Mucosa of gallbladder (tissue), 1 donor: Measurements from ENCODE around the gene PPP2R3C. TPM values are rescaled to one million over a fixed set of nuclear protein-coding genes. Genes with fewer than 3 reads are reported as not detected.
"Not testable (repeated sequence)": the region's sequence is repeated elsewhere in the genome, so short reads cannot be mapped to it uniquely, and the experiment has no call there.

ENCODE experiments used
- DNase-seq: peaks from one replicate; pipeline ENCODE4 v3.0.0-alpha.2; 2020; ENCODE audit warnings: low spot score
- total RNA-seq: library from RNA; stranded (reverse); gene quantifications from one replicate; pipeline ENCODE4 v1.2.1, GENCODE V29; 2021
- donor health status: DM: no; HTN: no; CAD: no.

PPP2R3C gene
- total RNA-seq, 1 donor from 2014 or later, result 27.3 TPM

- DNase-seq, result no peak
Observed at GRCh38 chr14:35052637-35053036, 69.2 kb downstream of the PPP2R3C start.

DNA sequence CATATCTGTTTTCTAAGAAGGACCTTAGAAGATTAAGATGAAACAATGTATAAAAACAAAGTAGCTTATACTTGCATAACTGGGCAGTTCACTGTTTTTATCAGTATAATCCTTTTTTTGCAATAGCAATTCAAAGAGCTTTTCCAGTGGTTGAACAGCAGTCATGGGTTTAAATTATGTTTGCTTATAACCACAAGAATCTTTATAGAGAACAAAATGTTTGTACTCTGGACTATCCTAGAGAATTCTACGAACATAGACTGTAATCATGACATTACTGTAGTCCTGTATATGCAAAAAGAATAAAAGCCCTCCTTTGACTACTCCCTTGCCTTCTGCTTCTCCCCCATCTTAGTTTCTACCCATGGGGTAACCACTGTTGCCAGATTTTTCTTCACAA is 70.0 kb downstream of the PPP2R3C start:
- DNase-seq, result no peak

DNA sequence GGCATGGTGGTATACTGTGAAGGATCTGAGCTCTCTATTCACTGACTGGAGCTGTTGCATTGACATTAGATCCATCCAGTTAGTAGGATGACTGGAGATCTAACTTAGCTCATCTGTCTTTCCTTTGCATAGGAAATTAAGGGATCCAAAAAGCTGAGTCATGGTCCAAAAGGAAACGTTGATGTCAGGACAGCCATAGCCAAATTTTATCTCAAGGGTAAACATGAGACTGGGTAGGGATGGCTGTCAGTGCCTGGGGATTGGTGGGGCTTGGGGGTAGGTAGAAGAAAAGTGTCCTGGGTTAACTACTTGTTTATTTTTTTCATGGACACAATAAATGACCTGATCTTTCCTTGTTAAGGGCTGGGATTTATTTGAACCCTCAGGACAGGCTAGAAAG is 71.1 kb downstream of the PPP2R3C start:
- no peak for DNase-seq

DNA sequence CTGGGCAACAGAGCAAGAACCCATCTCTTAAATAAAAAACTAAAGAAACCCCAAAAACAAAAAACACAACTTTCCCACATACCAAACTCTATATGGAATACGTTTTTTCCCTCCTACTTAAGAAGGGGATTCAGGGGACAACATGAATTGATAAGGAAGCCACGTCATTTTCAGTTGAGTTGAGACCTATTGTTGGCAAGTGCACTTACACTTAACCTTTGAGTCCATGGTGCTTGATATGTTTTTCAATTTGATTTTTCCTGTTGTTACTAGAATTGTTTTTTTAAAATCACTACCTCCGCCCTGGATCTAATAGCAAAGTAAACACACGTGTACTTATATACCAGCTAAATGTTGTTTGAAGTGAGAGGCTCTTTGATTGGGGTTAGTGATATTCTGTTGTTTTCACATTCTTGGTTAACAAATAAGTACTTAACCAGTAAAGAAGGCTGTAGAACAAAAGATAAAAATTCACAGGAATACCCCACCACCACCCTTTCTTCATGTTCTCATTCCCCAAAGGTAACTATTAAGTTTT is 73.7 kb downstream of the PPP2R3C start:
- no peak for DNase-seq

GRCh38 chr14:35046751-35047536 is 74.8 kb downstream of the PPP2R3C start:
- peak; percentile 46 for DNase-seq

- DNase-seq, result peak; percentile 99
Observed at GRCh38 chr14:35046048-35046750, 75.6 kb downstream of the PPP2R3C start, which contains the start of gene FAM177A1. TSS of gene FAM177A1 (plus strand) at chr14:35046272. CDS start at chr14:35046464, 192 bp downstream.

DNA sequence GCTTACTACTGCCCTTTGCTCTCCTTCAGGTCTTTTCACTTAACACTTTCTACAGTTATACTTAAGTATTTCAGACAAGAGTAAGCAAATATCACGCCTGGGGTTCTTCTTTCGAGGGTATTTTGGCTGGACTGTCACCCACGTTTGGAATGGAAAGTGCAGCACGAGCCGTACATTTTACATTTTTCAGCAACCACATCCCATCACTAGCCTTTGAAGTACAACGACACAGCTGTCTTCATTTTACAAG is 76.1 kb downstream of the PPP2R3C start:
- DNase-seq, result no peak

GRCh38 chr14:35044939-35045797 is 76.6 kb downstream of the PPP2R3C start:
- no peak for DNase-seq

GRCh38 chr14:35043046-35043445 is 78.7 kb downstream of the PPP2R3C start:
- DNase-seq, result no peak

DNA sequence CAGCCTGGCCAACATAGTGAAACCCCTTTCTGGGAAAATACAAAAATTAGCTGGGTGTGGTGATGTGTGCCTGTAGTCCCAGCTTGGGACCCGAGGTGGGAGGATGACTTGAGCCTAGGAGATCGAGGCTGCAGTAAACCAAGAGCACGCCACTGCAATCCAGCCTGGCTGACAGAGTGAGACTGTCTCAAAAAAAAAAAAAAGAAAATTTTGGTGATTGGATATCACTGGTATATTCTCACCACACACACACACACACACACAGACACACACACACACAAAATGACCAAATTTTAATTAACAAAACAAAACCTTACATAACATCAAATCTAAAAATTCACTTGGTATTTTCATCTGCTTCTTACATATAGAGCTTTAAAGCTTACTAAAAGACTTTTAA is 79.2 kb downstream of the PPP2R3C start:
- no peak for DNase-seq

DNA sequence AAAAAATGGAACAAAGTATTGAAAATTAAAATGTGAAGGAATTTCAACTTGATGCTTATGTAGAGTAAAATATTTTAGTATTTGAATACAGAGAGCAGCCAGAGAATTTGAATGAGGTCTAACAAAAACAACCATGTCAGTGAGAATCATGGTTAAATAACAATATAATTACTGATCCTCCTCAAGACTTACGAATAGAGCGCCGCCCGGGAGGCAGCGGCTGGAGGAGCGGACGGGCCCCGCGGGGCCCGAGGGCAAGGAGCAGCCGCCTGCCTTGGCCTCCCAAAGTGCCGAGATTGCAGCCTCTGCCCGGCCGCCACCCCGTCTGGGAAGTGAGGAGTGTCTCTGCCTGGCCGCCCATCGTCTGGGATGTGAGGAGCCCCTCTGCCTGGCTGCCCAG is 83.5 kb downstream of the PPP2R3C start:
- DNase-seq, result not testable (repeated sequence)

Other genes starting within 250 kb of the PPP2R3C start
- gene BAZ1A, start 246.6 kb downstream of the PPP2R3C start, total RNA-seq, result 22.0 TPM
- 37.3 TPM for gene SRP54, start 139.0 kb downstream of the PPP2R3C start, total RNA-seq
- gene FAM177A1, start 75.7 kb downstream of the PPP2R3C start, total RNA-seq, result 62.7 TPM
- 18.1 TPM for gene PRORP, start 562 bp upstream of the PPP2R3C start, total RNA-seq
- 93.8 TPM for gene PSMA6, start 170.4 kb upstream of the PPP2R3C start, total RNA-seq